Measurements from ENCODE around the gene LEKR1. TPM values are rescaled to one million over a fixed set of nuclear protein-coding genes. Genes with fewer than 3 reads are reported as not detected.

LEKR1 gene
- total and polyA plus RNA-seq, 2 donors (not counting 3 experiments of a cell fraction or from before 2014, with no cell fraction given) = 0.07 to 0.64 TPM

DNA sequence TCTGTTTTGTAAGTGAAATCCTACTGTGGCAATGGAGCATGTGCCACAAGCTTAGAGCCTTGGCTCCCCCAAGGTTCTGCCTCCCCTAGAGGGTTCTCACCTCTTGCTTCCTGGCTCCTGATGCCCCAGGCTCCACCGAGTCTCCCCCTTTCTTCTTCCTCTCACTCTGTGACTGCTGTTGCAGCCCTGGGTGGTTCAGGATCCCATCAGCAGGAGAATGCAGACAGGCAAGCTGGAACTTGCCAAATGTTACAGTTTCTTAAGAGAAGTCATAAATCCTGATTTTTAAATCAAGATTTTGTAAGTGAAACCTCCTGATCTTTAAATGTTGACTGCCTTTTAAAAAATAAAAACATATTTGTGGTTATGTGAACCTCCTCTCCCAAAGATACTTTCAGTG lies 199.9 kb downstream of the LEKR1 start:
- Histone ChIP-seq H3K4me1 (ENCODE audit: control insufficient read depth, extremely low read depth, insufficient read depth, low read length) (peaks cover 12% of the 10 kb centered on the region), H3K4me2 (ENCODE audit: insufficient read depth, low read length) (no peak overlapping the region), H3K27ac (ENCODE audit: insufficient read depth, low read depth, low read length) (no peak overlapping the region), H4K20me1 (replicated peaks; ENCODE audit: control insufficient read depth, extremely low read depth, insufficient read depth, low read length) (no peaks in the 10 kb centered on the region), H3K9me3 (replicated peaks; ENCODE audit: control insufficient read depth, insufficient read depth, low read length) (no peaks in the 10 kb centered on the region), H3K4me3 (replicated peaks in 1 of 3; ENCODE audit: insufficient read depth in 1 of 3, low read depth in 1 of 3, low read length in 3 of 3) (no peak overlapping the region), H2AFZ (ENCODE audit: low read depth, low read length) (no peak overlapping the region), H3K9ac (replicated peaks; ENCODE audit: extremely low read depth, insufficient read depth, low read length) (no peak overlapping the region), H3K36me3 (ENCODE audit: control insufficient read depth in 2 of 2, extremely low read depth in 1 of 2, insufficient read depth in 2 of 2, low read length in 2 of 2) (no peaks in the 10 kb centered on the region), H3K79me2 (ENCODE audit: control insufficient read depth, insufficient read depth, low read length) (no peaks in the 10 kb centered on the region), H3K9me1 (replicated peaks; ENCODE audit: control insufficient read depth, extremely low read depth, insufficient read depth, low read length) (no peaks in the 10 kb centered on the region), H3K27me3 (ENCODE audit: control insufficient read depth in 2 of 2, insufficient read depth in 2 of 2, low read length in 2 of 2) (no peaks in the 10 kb centered on the region)
- no peak for FAIRE-seq
- TF ChIP-seq POLR2AphosphoS5 (IDR thresholded peaks at IDR 0.05; ENCODE audit: insufficient read depth, low read depth, low read length) (no peak), MYC (IDR thresholded peaks at IDR 0.05; ENCODE audit: low read depth, low read length) (no peak), EZH2 (IDR thresholded peaks at IDR 0.05; ENCODE audit: borderline replicate concordance, low read depth, low read length, severe bottlenecking) (no peak), GATA2 (IDR thresholded peaks at IDR 0.05; ENCODE audit: insufficient read depth, insufficient read length, low read depth, low read length) (no peak), JUN (IDR thresholded peaks at IDR 0.05; ENCODE audit: borderline replicate concordance, insufficient read depth, insufficient read length, low read depth) (no peak), POLR2A (IDR thresholded peaks at IDR 0.05; ENCODE audit: low read depth, low read length) (no peak), FOS (IDR thresholded peaks at IDR 0.05; ENCODE audit: borderline replicate concordance, insufficient read depth, low read length) (no peak)
- TF ChIP-seq, protein P1, sequence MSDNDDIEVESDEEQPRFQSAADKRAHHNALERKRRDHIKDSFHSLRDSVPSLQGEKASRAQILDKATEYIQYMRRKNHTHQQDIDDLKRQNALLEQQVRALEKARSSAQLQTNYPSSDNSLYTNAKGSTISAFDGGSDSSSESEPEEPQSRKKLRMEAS (IDR thresholded peaks at IDR 0.05; ENCODE audit: insufficient read depth, insufficient read length) = no peak
- TF ChIP-seq, protein P2, sequence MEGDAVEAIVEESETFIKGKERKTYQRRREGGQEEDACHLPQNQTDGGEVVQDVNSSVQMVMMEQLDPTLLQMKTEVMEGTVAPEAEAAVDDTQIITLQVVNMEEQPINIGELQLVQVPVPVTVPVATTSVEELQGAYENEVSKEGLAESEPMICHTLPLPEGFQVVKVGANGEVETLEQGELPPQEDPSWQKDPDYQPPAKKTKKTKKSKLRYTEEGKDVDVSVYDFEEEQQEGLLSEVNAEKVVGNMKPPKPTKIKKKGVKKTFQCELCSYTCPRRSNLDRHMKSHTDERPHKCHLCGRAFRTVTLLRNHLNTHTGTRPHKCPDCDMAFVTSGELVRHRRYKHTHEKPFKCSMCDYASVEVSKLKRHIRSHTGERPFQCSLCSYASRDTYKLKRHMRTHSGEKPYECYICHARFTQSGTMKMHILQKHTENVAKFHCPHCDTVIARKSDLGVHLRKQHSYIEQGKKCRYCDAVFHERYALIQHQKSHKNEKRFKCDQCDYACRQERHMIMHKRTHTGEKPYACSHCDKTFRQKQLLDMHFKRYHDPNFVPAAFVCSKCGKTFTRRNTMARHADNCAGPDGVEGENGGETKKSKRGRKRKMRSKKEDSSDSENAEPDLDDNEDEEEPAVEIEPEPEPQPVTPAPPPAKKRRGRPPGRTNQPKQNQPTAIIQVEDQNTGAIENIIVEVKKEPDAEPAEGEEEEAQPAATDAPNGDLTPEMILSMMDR (IDR thresholded peaks at IDR 0.05; ENCODE audit: extremely low read depth in 1 of 2, insufficient read depth in 1 of 2, low read depth in 1 of 2, low read length in 2 of 2) = no peak
- CTCF ChIA-PET = no interaction called here
- dilution Hi-C loops (cut with MboI; ENCODE audit: extremely low pct_ligation_motif_present, low sequenced_read_pairs) (no loop called here), intact Hi-C loops (cut with micrococcal nuclease) (no loop called here)
- DNase-seq (ENCODE audit: low read depth, low spot score) = no peak
- POLR2A ChIA-PET = no interaction called here
- no TSS peak for BruUV-seq (replicated peaks)

All from endothelial cell of umbilical vein (primary cell).